ENCODE data around the gene DKK3.

DNA sequence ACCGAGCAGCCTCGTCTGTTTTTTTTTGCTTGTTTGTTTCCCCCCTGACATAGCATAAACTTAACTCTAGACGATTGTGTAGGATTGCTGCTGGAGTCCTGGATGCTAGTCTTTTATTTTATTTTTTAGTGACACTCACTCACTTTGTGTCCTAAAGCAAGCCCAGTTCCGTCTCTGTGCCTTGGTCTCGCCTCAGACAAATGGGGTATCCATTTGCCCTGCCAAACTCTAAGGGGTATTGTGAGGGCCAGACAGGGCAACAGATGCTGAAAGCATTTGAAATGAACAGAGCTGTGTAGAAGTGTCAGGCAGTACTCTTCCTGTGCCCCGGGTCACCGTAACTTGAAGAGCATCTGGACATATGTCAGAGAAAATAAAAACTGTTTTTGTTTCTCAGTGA lies 34.8 kb upstream of the DKK3 start:
- TF ChIP-seq, protein P1, sequence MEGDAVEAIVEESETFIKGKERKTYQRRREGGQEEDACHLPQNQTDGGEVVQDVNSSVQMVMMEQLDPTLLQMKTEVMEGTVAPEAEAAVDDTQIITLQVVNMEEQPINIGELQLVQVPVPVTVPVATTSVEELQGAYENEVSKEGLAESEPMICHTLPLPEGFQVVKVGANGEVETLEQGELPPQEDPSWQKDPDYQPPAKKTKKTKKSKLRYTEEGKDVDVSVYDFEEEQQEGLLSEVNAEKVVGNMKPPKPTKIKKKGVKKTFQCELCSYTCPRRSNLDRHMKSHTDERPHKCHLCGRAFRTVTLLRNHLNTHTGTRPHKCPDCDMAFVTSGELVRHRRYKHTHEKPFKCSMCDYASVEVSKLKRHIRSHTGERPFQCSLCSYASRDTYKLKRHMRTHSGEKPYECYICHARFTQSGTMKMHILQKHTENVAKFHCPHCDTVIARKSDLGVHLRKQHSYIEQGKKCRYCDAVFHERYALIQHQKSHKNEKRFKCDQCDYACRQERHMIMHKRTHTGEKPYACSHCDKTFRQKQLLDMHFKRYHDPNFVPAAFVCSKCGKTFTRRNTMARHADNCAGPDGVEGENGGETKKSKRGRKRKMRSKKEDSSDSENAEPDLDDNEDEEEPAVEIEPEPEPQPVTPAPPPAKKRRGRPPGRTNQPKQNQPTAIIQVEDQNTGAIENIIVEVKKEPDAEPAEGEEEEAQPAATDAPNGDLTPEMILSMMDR (IDR thresholded peaks at IDR 0.05; ENCODE audit: insufficient read depth, low read length, poor library complexity, severe bottlenecking) = no peak
- no peak for TF ChIP-seq EZH2phosphoT487 (conservative IDR thresholded peaks at IDR 0.05; ENCODE audit: low read length)
